Measurements from ENCODE around the gene TTC16. TPM values are rescaled to one million over a fixed set of nuclear protein-coding genes. Genes with fewer than 3 reads are reported as not detected.

TTC16 gene
- total RNA-seq, 1 donor from 2014 or later: not detected

DNA sequence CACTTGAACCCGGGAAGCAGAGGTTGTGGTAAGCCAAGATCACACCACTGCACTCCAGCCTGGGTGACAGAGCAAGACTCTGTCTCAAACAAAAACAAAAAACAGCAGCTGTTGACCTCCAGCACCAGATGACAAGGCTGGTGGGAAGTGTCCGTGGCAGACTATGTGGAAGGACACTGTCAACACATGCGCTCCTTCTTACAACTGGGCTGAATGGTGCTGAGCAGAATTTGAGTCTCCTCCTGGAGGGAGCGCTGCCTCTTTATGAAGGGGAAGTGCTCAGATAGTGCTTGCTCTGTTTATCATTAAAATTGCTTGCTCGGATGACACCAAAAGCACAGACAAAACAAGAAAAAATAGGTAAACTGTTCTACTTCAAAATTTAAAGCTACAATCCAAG is 18.3 kb upstream of the TTC16 start:
- DNase-seq: no peak

GRCh38 chr9:127698386-127698785 is 17.5 kb upstream of the TTC16 start:
- no peak for DNase-seq

DNA sequence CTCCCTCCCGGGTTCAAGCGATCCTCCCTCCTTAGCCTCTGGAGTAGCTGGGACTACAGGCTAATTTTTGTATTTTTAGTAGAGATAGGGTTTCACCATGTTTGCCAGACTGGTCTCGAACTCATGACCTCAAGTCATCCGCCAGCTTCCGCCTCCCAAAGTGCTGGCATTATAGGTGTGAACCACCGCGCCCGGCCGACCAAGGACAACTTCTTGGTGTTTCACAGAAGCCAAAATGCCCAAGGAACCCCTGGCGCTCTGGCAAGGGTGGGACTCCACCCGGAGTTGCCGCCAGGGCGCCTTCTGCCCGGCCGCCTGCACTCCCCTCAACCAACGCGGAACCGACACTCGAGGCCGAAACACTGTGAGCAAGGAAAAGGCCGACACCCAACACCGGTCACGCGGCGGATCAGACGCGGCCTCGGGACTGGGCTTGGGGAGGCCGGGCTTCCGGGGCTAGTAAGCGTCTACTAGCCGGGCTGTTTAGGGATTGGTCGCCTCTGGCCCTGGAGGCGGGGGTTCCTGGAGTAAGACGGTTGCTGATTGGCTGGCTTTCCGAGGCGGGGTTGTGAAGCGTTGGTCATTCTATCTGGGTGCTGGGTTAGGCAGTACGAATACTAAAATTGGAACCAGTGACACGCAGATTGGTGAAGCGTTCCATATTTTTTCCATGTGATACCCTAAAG is 16.8 kb upstream of the TTC16 start:
- DNase-seq: peak; percentile 93

GRCh38 chr9:127700140-127700539 is 15.7 kb upstream of the TTC16 start:
- DNase-seq: no peak

GRCh38 chr9:127700594-127701255 is 15.2 kb upstream of the TTC16 start:
- DNase-seq: no peak

DNA sequence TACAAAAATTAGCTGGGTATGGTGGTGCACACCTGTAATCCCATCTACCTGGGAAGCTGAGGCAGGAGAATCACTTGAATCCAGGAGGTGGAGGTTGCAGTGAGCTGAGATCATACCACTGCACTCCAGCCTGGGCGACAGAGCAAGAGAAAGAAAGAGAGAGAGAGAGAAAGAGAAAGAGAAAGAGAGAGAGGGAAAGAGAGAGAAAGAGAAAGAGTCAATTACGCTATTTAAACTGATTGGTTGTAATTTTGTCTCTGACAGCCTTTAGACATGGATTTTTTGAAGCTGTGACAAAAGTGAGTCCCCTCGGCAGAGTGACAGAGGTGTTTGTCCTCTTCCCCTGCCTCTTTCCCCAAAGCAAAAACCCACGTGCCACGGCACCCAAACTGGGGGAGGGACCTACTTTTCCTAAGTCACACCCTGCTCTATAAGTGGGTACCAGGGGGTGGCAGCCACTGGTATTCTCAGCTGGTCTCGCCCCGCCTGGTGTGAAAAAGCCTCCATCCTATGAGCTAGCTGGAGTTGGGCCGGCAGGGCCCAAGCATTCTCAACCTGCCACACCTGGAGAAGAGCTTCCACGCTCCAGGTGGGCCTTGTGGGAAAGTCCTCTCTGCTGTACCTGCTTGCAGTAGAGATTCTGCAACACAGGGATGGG is 12.5 kb upstream of the TTC16 start:
- no peak for DNase-seq

DNA sequence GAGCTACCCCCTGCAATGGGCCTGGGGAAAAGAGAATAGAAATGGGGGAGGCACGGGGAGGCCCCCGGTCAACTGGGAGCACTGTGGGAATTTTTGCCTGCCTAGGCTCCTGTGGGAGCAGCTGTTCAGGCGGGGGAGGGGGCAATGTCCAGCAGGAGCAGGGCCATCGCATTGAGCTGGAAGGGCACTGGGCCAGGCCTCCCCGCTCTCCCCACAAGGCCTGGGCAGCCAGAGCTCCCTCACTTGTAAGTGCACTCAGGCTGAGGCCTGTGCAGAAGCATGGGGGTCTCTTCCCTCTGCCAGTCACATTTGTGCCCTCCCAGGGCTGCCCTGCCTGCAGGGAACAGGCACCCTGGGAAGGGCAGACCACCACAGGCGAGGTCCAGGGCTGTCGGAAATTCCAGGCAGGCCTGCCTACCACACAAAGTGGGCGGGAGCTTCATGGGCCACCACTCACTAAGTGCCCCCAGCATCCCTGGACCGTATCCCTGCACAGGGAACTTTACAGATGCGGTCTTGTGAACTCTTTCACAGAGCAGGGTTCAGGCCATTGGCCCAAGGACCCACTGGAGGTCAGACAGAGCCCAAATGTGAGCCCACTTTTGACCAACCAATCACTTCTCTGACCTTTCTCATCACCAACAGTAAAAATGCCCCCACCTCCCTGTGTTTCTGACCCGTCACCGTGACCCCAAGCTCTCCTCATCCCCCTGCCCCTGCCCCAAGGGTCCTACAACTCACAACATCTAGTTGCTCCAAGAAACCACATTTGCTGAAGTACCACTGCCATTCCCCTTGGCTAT is 10.1 kb upstream of the TTC16 start:
- DNase-seq: no peak

GRCh38 chr9:127706836-127707241 is 9.0 kb upstream of the TTC16 start, which contains the start of gene CFAP157:
Gene CFAP157 (plus strand): TSS chr9:127706988. CDS start chr9:127707032, 44 bp downstream.
- no peak for DNase-seq

- no peak for DNase-seq
Observed at GRCh38 chr9:127707766-127708165, 8.1 kb upstream of the TTC16 start.

DNA sequence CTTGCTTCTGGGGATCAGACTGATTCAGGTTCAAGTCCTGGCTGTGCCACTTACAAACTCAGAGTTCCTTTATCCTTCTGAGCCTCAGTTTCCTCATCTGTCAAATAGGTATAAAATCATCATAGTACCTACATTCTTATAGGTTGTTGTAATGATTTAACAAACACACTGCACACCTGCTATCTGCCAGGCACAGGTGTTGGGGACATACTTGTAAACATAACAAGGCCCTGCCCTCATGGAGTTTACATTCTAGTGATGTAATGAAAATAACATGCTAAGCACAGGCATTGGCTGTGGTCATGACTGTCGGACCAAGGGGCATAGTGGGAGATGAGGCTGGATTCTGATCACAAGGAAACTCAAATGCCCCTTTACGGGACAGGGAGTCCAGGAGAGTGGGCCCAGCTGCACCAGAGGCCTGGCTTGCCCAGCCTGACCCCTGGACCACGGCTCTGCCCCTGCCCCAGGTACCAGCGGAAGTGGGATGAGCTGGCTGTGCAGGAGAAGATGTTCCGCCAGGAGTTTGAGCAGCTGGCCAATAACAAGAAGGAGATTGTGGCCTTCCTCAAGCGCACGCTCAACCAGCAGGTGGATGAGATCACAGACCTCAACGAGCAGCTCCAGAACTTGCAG is 6.8 kb upstream of the TTC16 start:
- DNase-seq: no peak

- DNase-seq: no peak
Observed at GRCh38 chr9:127710204-127710783, 5.6 kb upstream of the TTC16 start.

GRCh38 chr9:127711226-127711701 is 4.6 kb upstream of the TTC16 start:
- no peak for DNase-seq

DNA sequence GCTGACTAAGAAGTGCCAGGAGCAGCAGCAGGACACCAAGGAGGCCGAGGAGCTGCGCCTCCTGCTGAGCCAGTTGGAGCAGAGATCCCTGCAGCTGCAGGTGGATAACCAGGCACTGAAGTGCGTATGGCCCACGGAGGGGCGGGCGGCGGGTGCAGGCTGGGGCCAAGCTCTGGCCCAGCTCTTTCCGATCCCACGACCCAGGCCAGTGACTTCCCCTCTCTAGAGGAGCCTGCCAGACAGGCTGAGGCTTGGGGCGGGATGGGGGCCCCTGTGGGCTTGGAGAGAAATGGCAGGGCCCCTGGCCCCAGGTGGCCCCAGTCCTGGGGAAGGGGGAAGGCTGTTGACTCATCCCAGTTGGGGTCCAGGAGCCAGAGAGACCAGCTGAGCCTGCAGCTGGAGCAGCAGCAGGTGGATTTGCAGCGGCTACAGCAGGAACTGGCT is 4.0 kb upstream of the TTC16 start:
- no peak for DNase-seq

DNA sequence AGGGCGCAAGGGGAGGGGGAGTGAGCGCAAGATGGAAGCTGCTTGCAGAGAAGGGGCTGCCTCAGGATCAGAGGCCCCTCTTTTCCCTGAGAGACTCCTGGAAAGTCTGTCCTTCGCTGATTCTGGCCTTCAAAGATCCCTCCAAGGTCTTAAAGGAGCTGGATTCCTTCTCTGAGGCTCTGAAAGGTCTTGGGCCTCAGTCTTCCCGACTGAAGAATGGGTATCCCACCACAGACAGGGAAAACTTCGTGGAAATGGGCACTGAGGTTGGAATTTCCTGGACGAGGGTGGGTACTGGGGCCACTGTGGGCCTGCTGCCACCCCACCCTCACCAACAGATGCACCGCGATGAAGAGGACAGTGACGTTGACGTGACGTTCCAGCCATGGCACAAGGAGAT is 3.5 kb upstream of the TTC16 start:
- DNase-seq: no peak

DNA sequence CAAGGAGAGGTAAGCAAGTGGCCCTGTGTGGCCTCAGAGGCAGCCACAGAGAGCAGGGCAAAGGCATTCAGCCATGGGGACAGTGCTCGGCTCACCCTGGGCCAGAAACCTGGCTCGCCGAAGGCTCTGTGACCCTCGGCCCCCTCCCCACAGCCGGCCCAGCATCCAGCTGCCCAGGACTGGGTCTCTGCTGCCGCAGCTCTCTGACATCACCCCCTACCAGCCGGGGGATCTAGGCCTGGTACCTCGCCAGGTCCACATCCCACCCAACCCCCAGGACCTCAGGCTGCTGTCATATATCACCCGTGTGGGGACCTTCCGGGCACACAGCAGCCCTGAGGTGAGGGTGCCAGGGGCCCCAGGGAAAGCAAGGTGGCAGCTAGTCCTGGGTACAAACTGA is 3.0 kb upstream of the TTC16 start:
- DNase-seq: no peak

DNA sequence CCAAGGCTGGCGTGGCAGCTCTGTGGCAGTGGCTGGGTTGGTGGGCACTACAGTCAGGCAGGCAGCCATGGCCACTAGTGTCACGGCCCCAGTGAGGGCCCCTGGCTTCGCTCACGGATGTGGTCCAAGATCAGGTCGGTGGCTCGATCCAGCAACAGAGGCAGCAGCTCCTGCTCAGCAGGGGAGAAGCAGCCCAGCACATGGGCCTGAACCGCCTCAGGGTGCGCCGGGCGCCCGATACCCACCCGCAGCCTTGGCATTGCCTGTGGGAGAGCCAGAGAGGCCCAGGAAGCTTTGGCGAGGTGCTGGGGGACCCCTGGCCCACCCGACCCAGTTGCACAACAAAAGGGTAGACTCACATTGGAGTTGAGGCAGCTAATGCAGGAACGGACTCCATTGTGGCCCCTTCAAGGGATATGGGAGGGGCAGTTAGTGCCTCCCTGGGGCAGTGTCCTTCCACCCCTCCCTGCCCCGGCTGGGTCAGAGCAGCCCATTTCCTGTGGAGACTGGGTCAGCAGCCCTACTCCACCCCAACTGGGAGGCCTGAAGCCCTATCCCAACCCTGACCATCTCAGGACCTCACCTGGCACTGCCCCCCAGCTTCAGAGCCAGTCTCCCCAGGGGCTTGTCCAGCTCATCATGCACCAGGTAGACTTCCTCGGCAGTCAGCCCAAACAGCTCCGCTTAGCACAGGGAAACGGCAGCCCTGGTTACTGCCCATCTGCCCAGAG is 1.7 kb upstream of the TTC16 start:
- DNase-seq: no peak

DNA sequence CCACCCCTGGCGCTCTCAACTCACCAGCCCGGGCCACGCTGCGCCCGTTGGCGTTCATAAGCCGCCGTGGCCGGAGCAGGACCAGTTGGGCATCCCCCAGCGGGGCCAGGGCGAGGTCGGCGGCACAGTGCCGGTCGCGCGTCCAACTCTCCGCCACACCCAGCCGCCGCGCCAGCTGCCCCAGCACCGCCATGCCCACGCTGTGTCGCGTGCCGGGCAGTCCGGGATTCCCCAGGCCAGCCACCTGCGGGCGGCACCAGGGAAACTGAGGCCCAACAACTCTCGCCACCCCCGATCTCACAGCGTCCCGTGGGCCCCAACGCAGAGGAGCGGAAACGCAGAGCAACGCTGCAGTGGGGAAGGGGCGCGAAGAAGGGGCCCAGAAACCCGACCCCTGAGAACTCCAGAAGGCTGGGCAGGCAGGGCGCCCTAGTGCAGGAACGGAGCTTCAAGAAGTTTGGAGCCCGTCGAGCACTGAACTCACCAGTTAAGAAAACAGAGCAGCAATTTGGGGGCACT is 869 bp upstream of the TTC16 start:
- no peak for DNase-seq

GRCh38 chr9:127716412-127716811 is 533 bp downstream of the TTC16 start:
- no peak for DNase-seq

DNA sequence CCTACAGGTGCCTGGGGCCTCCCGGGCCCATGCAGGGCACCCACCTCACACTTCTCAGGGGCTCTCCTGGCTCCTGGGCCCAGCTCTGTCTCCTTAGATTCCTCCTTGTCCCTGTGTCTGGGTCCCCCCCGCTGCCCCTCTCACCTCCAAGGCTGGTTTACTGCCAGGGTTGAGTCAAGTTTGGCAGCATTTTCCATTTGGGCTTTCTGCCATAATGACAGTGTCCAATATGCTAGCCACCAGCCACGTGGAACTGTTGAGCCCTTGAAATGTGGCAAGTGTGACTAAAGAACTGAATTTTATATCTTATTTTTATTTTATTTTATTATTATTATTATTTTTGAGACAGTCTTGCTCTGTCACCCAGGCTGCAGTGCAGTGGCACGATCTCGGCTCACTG is 1.9 kb downstream of the TTC16 start:
- DNase-seq: no peak

- DNase-seq: no peak
Observed at GRCh38 chr9:127720031-127720864, 4.4 kb downstream of the TTC16 start.
